ENCODE results near the gene GIT2.

DNA sequence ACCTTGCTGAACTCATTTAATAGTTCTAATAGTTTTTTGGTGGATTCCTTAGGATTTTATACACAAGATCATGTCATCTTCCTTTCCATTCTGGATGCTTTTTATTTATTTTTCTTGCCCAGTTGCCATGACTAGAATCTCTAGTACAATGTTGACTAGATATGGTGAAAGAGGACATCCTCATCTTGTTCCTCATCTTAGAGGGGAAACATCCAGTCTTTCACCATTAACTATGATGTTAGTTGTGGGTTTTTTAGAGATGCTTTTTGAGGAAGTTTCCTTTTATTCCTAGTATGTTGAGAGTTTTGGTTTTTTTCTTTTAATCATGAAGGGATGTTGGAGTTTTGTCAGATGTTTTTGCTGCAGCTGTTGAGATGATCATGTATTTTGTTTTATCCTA lies 11.7 kb upstream of the GIT2 start:
- TF ChIP-seq, protein P1, sequence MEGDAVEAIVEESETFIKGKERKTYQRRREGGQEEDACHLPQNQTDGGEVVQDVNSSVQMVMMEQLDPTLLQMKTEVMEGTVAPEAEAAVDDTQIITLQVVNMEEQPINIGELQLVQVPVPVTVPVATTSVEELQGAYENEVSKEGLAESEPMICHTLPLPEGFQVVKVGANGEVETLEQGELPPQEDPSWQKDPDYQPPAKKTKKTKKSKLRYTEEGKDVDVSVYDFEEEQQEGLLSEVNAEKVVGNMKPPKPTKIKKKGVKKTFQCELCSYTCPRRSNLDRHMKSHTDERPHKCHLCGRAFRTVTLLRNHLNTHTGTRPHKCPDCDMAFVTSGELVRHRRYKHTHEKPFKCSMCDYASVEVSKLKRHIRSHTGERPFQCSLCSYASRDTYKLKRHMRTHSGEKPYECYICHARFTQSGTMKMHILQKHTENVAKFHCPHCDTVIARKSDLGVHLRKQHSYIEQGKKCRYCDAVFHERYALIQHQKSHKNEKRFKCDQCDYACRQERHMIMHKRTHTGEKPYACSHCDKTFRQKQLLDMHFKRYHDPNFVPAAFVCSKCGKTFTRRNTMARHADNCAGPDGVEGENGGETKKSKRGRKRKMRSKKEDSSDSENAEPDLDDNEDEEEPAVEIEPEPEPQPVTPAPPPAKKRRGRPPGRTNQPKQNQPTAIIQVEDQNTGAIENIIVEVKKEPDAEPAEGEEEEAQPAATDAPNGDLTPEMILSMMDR (IDR thresholded peaks at IDR 0.05; ENCODE audit: control extremely low read depth in 1 of 3, insufficient read depth in 1 of 3, low read depth in 1 of 3, low read length in 3 of 3): no peak
- TF ChIP-seq GTF2F1 (IDR thresholded peaks at IDR 0.05; ENCODE audit: borderline replicate concordance, low read depth, low read length) (no peak), POLR2A (IDR thresholded peaks at IDR 0.05; ENCODE audit: control extremely low read depth in 1 of 2, low read depth in 2 of 2, low read length in 2 of 2) (no peak), CREB1 (IDR thresholded peaks at IDR 0.05) (no peak)
